ENCODE results near the gene PDILT.

The PDILT gene

GRCh38 chr16:20310421-20311395, 93.8 kb downstream of the PDILT start:
- TF ChIP-seq JUND (IDR thresholded peaks at IDR 0.05; ENCODE audit: low read depth), result no peak
- in situ Hi-C loops (cut with HindIII; ENCODE audit: low pct_unique_long_range_greater_than_20kb, low sequenced_read_pairs), result no loop called here
- DNase-seq (ENCODE audit: low read depth in 1 of 2, low spot score in 1 of 2), result no peak

GRCh38 chr16:20309786-20310185, 94.8 kb downstream of the PDILT start:
- no peak for TF ChIP-seq JUND (IDR thresholded peaks at IDR 0.05; ENCODE audit: low read depth)

More at GRCh38 chr16:20309786-20310185, 94.8 kb downstream of the PDILT start:
- in situ Hi-C loops (cut with HindIII; ENCODE audit: low pct_unique_long_range_greater_than_20kb, low sequenced_read_pairs), result no loop called here
- DNase-seq (ENCODE audit: low read depth in 1 of 2, low spot score in 1 of 2), result no peak
